Measurements from ENCODE around the gene ATRAID. TPM values are rescaled to one million over a fixed set of nuclear protein-coding genes. Genes with fewer than 3 reads are reported as not detected.

The ATRAID gene
- total and polyA plus RNA-seq, 2 of the 8 experiments (the other 6 are each of a cell fraction or from before 2014, with no cell fraction given) = 109 to 280 TPM

GRCh38 chr2:27217173-27218121, 5.6 kb downstream of the ATRAID start, which contains the start of gene CAD (continued):
- TF ChIP-seq TEAD4 (IDR thresholded peaks at IDR 0.05; ENCODE audit: low read depth, low read length) (peak; percentile 30; the same call in 1 of the 2 replicates), JUN (IDR thresholded peaks at IDR 0.05; ENCODE audit: low read depth, low read length) (0 out of 2 replicates have a peak, but pooled peaks have one; percentile 63), ATF3 (IDR thresholded peaks at IDR 0.05; ENCODE audit: insufficient read depth, low read depth, low read length) (0 out of 2 replicates have a peak, but pooled peaks have one; percentile 30), YY1 (IDR thresholded peaks at IDR 0.05; ENCODE audit: low read depth, low read length) (peak; percentile 61; the same call in 1 of the 2 replicates), EZH2 (IDR thresholded peaks at IDR 0.05; ENCODE audit: low read depth, low read length, severe bottlenecking) (no peak), CTBP2 (IDR thresholded peaks at IDR 0.05; ENCODE audit: borderline replicate concordance, insufficient read depth, insufficient read length, low read length) (no peak), MAFK (IDR thresholded peaks at IDR 0.05; ENCODE audit: low read depth, low read length) (no peak), SP1 (IDR thresholded peaks at IDR 0.05; ENCODE audit: low read depth, low read length) (no peak; the same call in 1 of the 2 replicates), POLR2AphosphoS5 (IDR thresholded peaks at IDR 0.05; ENCODE audit: low read depth, low read length) (peak; percentile 83; the same call in 1 of the 2 replicates), ATF2 (IDR thresholded peaks at IDR 0.05; ENCODE audit: low read length) (0 out of 2 replicates have a peak, but pooled peaks have one; percentile 45), RXRA (IDR thresholded peaks at IDR 0.05; ENCODE audit: insufficient read depth, low read depth, low read length) (no peak), CHD2 (IDR thresholded peaks at IDR 0.05; ENCODE audit: low read length) (peak; percentile 43; the same call in 1 of the 2 replicates), TCF12 (IDR thresholded peaks at IDR 0.05; ENCODE audit: low read depth, low read length) (no peak), KDM5A (IDR thresholded peaks at IDR 0.05; ENCODE audit: low read length) (no peak), SP2 (IDR thresholded peaks at IDR 0.05; ENCODE audit: low read length) (no peak), POU5F1 (IDR thresholded peaks at IDR 0.05; ENCODE audit: low read depth, low read length) (no peak), SAP30 (IDR thresholded peaks at IDR 0.05; ENCODE audit: insufficient read depth, insufficient replicate concordance, low read length) (no peak), RFX5 (IDR thresholded peaks at IDR 0.05; ENCODE audit: borderline replicate concordance, low read depth, low read length) (no peak), E2F6 (IDR thresholded peaks at IDR 0.05) (peak; percentile 97), RBBP5 (IDR thresholded peaks at IDR 0.05; ENCODE audit: borderline replicate concordance, low read depth, low read length) (peak; percentile 69; the same call in 1 of the 2 replicates)

All from H1 (cell line).